GM21723 (cell line): ENCODE results near the gene C3orf49.
A peak's percentile ranks its signal among the peaks of the same experiment; 100 is the strongest.

Experiments used
- ATAC-seq: cut with Tn5 transposase; IDR thresholded peaks from one replicate; pipeline ENCODE4 v1.9.1; 2021; ENCODE audit warnings: mild to moderate bottlenecking, moderate library complexity; ENCODE audit not compliant: unreplicated experiment

The C3orf49 gene

DNA sequence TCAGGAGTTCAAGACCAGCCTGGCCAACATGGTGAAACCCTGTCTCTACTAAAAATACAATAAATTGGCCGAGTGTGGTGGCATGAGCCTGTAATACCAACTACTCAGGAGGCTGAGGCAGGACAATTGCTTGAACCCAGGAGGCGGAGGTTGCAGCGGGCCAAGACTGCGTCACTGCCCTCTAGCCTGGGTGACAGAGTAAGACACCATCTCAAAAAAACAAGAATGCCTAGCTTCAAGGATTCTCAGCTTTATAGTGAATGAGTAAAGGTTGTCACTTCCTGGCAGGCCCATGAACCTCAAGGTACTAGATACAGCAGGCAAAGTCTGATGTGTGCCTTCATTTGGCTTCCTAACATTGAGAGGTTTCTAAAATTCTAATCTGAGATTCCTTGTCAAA, 30.1 kb downstream of the C3orf49 start:
- no peak for ATAC-seq

DNA sequence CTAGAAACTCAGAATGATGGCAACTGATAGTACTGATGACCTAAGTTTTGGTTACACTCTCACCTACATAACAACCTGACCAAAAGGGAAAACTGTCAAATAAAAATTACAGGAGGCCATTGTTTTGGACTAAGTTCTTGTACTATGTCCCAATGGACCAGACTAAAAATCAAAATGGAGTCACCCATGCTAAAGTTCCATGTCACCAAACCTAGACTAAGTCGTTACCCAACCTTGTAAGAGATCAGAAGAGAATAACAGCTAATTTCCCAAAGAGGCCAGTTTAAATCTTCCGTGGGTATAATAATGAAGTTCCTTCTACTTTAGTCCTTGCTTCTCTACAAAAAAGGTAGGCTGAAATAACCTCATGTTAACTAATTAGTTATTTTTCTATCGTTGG, 32.2 kb downstream of the C3orf49 start:
- no peak for ATAC-seq

DNA sequence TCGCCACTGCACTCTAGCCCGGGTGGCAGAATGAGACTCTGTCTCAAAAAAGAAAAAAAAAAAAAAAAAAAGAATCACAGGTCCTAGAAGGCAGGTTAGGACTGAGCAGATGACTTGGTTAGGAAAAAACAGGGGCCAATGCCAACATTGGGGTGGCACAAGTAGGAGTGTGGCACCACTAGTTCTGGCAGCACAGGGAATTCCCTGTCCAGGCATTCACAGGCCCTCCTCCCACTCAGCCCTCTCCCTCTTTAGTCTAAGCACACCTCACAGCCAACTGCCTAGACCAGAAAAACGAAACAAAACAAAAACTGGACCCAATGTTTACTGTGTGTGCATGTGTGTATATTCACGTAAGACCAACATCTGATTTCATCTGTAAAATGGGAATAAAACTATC, 34.0 kb downstream of the C3orf49 start:
- ATAC-seq = no peak

DNA sequence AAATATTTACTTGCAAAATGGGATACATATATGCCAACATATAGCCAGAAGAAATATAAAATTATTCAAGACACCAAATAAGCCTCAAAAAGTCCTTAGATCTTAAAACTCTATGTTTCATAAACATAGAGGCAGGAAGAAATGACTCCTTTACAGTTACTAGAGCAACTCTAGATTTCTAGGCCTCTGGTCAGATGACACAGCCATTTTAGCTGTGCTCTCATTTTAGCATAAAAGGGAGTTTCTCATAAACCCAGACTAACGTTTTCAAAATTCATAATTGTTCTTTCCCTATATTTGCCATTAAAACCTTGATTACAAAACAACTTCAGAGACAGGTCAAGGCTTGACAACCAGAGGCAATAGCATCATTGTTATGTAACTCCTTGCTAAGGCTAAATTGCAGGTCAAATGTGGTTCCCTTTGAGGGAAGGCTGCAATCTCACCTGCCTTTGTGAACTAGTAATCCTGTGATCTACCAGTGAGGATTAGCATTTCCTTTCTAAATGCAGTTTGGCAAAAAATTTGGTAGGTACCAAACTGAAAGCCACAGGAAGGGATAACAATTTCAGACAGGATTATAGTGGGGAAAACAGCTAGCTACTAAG, 36.3 kb downstream of the C3orf49 start:
- no peak for ATAC-seq

DNA sequence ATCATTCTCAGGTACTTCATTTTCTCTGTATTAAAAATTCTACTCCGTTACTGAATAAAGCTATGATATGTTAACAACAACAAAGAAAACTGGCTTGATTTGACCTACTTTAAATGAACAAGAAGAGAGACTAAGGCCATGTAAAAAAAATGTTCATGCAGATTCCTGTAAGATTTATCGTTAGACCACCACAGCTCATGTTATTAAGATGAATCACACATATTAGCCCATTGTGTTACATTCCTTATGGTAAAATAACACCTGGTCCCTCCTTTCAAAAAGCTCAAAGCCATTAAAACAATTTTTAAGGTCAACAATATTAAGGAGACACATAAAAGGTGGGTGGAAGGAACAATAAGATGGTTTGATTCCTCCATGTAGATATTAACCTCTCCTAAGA, 38.2 kb downstream of the C3orf49 start:
- no peak for ATAC-seq

DNA sequence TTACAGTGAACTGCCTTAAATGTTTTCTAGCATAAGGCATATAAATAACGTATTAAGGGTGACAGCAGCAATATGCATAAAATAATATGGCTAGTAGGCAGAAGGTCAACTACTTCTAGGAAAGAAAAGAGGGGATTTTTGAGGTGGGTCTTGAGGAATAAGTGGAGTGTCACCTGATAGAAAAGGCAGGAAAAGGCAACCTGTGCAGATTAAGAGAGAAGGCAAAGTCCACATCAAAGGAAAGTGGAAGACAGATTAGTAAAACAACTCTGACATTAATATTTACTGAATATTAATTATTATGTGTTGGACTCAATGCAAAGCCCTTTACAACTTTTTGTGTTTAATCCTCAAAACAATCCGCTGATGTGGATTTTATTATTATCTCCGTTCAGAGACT, 41.7 kb downstream of the C3orf49 start:
- no peak for ATAC-seq

DNA sequence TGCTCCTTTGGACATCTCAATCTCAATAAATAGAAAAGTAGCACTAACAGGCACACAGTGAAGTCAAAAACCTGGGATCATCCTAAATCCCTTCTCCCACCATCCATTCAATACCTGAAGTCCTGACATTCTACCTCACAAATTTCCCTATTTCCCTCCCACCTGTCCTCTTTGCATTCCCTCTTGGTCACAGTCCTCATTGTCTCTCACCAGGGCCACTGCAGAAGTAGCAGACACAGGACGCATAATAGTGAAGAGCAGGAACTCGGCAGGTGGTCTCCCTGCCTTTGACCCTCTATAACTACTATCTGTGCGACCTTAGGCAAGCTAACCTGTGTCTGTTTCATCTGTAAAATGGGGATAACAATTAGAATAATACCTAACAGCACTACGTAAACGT, 42.2 kb downstream of the C3orf49 start:
- no peak for ATAC-seq

DNA sequence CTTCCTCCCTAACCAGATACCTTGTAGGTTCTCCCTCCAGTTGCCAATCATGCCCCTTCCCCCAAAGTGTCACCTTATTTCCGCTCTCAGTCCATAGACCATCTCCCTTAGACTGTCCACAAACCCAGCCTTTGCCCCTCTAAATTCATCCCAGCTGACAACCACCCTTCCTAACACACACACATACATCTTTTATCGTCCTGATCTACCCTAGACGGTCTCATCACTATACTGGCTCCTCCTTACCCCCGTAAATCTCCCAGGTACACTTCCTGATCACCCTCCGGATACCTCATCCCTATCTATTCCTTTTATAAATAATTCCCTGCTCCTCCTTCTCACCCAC, 43.7 kb downstream of the C3orf49 start:
- peak; percentile 10 for ATAC-seq

DNA sequence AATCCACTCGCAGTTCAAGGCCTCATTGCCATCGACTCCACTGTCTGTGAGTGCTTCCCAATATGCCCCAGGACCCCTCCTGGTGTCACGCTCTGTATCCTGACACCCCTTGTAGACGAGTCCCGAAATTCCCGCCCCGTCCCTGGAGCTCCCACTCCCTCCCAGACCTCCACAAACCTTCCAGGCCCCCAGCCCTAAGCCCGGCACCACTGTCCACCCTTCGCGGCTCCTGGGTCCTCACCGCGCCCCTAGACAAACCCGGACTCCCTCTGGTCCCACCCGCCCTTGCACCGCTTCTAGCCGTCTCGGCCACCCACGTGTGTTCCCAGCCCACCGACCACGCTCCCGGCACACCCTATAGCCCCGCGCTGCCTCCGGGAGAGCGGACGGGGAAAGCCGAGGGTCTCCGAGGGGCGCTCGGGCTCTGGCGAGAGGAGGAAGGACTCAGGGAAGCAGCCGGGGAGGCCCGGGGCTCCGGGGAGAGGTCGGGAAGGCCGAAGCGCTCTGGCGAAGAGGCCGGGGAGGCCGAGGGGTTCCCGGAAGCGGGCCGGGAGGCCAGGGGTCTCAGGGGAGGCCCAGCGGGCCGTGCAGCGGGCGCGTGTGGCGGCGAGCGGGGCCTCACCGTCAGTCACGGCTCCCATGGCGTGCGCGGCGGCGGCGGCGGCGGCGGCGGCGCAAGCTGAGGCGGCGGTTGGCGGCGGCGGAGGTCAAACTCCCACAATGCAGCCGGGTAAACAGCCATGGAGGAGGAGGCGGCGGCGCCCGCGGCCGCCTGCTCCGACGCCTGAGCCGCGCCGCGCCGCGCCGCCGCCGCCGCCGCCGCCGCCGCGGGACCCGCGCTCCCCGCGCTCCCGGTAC, 44.3 kb downstream of the C3orf49 start, which contains the start of the genes ATXN7 and THOC7:
ATXN7 (plus strand) TSS at position 718 of the 858 bp plus-strand sequence. CDS start 48,732 bp downstream, outside the sequence.
THOC7 (minus strand) TSS at position 656 of the 858 bp plus-strand sequence; CDS start at position 641, 15 bp downstream.
- peak; percentile 69 for ATAC-seq

DNA sequence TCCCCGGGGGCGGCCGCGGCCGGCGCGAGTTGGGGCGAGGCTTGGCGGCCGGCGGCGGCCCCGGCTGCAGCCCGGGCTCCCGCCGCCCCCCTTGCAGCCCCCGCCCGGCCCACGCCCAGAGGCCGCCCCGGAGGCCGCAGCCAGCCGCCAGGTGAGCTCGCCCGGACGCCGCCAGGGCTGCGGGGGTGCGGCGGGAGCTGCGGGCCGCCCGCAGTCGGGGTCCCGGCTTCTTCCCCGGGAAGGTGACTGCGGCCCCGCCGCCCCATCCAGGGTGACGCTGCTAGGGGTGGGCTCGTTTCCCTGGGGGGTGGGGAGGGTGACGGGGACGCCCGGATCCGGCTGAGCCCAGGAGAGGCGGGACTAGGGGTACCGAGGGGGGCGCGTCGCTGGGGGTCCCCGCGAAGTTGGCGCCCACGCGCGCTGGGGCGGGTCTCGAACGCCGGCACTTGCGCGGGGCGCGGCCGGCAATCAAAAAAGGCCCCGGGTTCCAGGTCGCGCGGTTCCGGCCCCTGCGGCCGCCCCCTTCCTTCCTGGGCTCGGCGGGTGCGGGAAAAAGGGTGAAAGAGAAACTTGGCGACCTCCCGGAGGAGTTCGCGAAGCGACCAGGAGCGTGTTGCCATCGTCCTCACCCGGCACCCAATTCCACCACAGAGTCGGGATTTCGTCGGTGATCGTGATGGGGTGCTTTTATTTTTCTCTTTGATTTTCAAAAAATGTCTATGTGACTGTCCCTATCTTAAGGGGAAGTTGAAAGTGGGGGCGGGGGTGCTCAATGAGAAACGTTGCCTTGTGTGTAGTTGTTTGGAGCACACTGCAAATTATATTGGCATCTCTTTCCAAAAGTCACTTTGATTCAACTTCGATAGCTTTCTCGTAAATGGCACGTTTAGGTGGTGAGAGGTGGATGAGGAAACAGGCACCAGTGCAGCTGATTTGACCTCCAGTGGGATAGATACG, 45.2 kb downstream of the C3orf49 start:
- peak; percentile 47 for ATAC-seq

DNA sequence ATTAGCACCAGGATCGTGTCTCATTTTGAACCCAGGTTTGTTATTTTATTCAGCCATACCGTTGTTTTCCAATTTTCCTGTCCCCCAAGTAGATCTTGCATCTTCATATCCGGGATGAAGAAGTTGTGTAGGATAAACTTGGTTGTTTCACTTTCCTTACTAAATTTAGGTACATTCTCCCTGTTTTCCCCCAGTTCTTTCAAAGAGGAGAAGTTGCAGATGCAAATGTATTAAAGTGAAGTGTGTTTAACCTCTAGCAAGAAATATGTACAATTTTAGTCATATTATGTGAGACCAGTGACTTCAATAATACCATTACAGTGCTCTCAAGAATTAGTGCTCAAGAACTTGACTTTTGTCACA, 45.8 kb downstream of the C3orf49 start:
- ATAC-seq = no peak

DNA sequence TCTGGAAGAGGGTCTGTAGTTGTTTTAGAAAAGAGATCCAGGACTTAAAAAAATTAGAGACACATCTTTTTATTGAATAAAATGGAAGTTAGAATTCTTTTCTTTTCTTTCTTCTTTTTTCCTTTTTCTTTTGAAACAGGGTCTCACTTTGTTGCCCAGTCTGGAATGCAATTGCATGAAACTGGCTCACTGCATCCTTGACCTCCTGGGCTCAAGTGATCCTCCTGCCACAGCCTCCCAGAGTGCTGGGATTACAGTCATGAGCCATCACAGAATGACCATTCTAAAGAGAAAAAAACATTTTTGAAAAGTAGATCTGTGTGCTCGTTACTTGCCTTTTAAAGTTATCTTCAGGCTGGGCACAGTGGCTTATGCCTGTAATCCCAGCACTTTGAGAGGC, 48.1 kb downstream of the C3orf49 start:
- ATAC-seq = no peak

DNA sequence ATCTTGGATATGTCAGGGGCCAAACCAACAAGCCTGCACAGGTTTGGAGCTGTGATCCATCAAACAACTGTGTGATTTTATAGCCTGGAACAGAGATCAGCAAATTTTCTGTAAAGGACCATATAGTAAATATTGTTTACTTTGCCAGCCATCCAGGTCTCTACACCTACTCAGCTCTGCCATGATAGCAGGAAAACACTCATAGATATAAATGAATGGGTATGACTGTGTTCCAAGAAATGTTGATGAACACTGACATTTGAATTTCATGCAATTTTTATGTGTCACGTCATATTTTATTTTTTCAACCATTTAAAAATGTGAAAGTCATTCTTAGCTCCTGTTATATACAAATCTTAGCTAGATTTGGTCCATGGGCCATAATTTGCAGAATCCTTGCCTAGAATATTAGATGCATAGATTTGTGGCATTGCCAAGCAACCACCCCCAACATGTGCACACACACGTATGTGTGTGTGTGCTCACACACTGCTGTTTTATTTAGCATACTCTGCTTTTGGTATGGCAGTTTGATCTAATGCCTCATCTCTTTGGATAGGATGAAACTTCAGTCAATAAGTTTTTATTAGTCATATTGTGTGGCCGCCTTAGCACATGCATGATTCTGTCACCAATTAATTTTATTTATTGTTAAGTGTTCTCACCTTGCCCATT, 51.0 kb downstream of the C3orf49 start:
- no peak for ATAC-seq

DNA sequence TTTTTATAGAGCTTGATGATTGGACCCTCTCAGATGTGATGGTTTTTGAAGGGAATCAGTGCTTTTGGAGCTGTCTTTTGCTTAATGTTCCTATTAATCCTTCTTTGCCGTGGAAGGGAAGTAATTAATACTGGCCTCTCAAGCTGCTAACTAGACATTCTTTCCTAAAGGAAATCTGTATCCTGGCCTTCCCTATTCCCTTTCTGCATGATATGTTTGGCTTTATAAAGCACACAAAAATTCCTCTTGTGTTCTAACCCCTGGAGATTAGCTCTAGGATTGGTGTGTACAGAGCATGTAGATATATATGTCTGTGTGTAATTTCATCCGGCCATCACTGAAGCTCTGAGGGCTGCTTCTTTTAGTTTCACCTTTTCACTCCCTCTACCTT, 51.5 kb downstream of the C3orf49 start:
- ATAC-seq = no peak

DNA sequence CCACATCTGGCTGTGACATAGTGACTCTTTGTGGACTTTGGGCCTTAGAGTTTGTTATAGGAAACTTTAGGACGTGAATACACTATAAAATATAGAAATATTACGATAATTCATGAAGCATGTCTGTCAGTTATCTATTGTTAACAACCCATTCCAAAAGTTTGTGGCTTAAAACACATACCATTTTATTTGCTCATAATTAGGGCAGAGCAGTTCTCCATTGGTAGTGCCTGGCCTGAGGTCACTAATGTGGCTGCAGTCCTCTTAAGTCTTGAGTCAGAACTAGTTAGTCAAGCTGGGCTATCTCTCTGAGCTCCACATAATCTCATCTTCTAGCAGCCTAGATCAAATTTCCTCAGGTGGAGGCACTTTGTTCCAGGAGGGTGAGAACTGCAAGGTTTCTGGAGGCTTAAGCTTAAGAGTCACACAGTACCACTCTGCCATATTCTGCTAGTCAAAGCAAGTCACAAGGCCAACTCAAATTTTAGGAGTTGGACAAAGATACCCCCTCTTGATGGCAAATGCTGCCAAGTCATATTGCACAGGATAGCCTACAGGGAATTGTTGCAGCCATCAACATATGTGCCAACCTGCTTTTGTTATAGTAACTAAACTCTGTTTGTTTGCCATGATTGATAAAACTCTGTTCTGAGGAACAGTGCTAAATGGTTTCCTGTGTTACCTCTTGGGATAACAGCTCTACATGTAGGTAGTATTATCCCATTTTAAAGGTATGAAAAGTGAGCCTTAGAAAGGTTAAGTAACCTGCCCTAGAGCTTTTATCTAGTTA, 53.2 kb downstream of the C3orf49 start:
- ATAC-seq = no peak

DNA sequence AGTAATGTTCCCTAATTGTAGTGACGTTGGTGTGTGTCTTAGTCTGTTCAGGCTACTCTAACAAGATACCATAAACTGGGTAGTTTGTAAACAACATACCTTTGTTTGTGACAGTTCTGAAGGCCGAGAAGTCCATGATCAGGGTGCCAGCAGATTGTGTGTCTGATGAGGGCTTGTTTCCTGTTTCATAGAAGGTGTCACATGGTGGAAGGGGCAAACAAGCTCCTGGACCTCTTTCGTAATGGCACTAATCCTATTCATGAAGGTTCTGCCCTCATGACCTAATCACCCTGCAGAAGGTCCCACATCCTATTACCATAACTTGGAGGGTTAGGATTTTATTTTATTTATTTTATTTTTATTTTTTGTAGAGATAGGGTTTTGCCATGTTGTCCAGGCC, 55.7 kb downstream of the C3orf49 start:
- no peak for ATAC-seq

DNA sequence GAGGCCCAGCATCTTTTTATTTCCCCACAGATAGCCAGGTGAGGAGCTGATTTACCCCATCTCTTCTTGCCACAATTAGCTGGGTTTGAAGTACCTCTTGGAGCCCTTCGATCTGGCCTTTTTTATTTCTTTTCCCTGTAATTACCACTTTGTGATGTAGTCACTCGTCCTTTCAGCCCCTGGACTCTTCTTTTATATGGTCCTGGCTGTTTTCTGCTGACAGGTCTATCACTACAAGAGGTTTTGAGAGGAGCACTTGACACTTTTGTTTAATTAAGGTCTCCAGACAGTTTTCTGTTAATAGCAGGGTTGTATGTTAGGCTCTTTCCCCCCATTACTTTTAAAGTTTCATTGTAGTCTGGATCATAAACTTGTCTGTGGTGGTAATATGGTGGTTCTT, 56.4 kb downstream of the C3orf49 start:
- no peak for ATAC-seq

DNA sequence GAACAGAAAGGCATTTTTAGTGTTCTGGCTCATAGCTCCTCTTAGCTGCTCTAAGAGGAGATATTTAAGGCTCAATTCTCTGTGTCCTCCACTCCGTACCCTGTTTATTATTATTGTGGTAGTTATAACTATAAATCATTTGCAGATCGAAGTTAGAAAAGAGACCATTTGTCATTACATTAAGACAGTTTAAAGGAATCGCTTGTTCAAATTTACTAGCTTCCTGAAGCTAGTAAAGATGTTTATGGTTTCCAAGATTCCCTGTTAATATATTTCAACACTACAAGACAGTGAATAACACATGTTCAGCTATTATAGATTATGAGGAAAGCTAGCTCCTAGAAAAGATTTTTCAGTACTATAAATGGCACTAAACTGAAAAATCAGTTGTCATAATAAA, 57.2 kb downstream of the C3orf49 start:
- no peak for ATAC-seq

DNA sequence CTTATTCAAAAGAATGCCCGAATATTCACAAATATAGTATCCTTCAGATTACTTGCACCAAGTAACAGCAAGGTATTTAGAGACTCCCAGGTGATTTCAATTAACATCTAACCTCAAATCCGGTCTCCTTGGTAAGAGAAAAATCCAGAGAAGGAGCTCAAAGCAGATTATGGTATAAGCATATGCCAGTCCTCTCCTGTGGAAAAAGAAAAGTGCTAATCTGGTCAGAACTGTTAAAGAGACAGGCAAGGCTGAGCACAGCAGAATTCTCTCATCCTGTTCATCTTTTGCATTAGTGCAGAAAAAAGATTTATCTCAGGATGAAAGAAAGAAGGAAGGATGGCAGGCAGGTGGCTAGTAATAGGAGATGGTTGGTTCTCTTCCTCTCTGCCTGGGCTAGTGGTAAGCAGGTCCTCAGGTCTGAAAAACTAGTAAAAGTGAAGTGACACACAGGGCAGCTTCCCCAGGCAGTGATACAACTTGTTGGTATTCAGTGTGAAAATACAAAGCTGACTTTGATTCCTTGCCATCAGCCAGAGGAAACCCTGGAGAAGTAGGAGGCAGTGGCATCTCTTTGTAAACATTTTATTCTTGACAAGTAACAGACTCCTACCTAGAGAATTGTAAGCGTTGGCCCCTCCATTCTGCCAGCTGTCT, 58.8 kb downstream of the C3orf49 start:
- ATAC-seq = no peak
